ENCODE results near the gene ZNF664.

- no peak for TF ChIP-seq CTCF (IDR thresholded peaks at IDR 0.05)
- TF ChIP-seq POLR2A (IDR thresholded peaks at IDR 0.05) = no peak
Measured at GRCh38 chr12:124045671-124046455, 72.8 kb downstream of the ZNF664 start.

All from thyroid gland (tissue), 4 donors.